ENCODE data around the gene SIGLEC11.
"Not testable (repeated sequence)": the region's sequence is repeated elsewhere in the genome, so short reads cannot be mapped to it uniquely, and the experiment has no call there.

SIGLEC11 gene

DNA sequence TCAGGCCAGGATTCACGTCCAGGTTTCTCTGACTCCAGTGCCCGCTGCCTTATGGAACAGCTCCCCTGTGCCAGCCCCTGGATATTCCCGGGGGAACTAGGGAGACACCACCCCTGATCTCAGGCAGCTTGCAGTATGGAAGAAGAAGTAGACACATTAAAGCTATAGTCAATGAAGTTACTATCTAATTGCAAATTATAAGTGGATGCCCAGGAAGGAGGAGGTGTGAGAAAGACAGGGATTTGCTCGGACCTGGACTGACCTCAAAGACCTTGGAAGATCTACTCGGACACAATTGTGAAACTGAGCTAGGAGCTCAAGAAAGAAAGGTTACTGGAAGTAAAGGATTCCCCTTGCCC is 10.4 kb downstream of the SIGLEC11 start:
- no peak overlapping the region for H3K9ac ChIP-seq (ENCODE audit: low read length)
- no peaks in the 10 kb centered on the region for H3K9me2 ChIP-seq (replicated peaks; ENCODE audit: insufficient read depth, low read length)
- H3K36me3 ChIP-seq (ENCODE audit: low read length), result no peaks in the 10 kb centered on the region
- H3K27ac ChIP-seq (ENCODE audit: low read depth, low read length), result no peak overlapping the region
- H3F3A ChIP-seq (ENCODE audit: insufficient read depth), result no peaks in the 10 kb centered on the region
- no peak overlapping the region for H3K4me2 ChIP-seq (ENCODE audit: low read depth, low read length, poor library complexity, severe bottlenecking)
- H3K27me3 ChIP-seq (ENCODE audit: low read length), result no peaks in the 10 kb centered on the region
- H3K9me3 ChIP-seq (ENCODE audit: insufficient read depth, low read length), result no peaks in the 10 kb centered on the region
- TF ChIP-seq, protein P1, sequence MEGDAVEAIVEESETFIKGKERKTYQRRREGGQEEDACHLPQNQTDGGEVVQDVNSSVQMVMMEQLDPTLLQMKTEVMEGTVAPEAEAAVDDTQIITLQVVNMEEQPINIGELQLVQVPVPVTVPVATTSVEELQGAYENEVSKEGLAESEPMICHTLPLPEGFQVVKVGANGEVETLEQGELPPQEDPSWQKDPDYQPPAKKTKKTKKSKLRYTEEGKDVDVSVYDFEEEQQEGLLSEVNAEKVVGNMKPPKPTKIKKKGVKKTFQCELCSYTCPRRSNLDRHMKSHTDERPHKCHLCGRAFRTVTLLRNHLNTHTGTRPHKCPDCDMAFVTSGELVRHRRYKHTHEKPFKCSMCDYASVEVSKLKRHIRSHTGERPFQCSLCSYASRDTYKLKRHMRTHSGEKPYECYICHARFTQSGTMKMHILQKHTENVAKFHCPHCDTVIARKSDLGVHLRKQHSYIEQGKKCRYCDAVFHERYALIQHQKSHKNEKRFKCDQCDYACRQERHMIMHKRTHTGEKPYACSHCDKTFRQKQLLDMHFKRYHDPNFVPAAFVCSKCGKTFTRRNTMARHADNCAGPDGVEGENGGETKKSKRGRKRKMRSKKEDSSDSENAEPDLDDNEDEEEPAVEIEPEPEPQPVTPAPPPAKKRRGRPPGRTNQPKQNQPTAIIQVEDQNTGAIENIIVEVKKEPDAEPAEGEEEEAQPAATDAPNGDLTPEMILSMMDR (IDR thresholded peaks at IDR 0.05; ENCODE audit: insufficient read depth, low read length, poor library complexity, severe bottlenecking), result no peak
- TF ChIP-seq EZH2phosphoT487 (conservative IDR thresholded peaks at IDR 0.05; ENCODE audit: low read length), result no peak
- H3K4me3 ChIP-seq (ENCODE audit: insufficient read depth, low read length, poor library complexity, severe bottlenecking), result no peak overlapping the region
- H4K20me1 ChIP-seq (ENCODE audit: low read depth, low read length), result no peaks in the 10 kb centered on the region
- H3K79me2 ChIP-seq (ENCODE audit: insufficient read depth, low read length), result no peaks in the 10 kb centered on the region
- no peak overlapping the region for H2AFZ ChIP-seq (ENCODE audit: low read depth, low read length, severe bottlenecking)

DNA sequence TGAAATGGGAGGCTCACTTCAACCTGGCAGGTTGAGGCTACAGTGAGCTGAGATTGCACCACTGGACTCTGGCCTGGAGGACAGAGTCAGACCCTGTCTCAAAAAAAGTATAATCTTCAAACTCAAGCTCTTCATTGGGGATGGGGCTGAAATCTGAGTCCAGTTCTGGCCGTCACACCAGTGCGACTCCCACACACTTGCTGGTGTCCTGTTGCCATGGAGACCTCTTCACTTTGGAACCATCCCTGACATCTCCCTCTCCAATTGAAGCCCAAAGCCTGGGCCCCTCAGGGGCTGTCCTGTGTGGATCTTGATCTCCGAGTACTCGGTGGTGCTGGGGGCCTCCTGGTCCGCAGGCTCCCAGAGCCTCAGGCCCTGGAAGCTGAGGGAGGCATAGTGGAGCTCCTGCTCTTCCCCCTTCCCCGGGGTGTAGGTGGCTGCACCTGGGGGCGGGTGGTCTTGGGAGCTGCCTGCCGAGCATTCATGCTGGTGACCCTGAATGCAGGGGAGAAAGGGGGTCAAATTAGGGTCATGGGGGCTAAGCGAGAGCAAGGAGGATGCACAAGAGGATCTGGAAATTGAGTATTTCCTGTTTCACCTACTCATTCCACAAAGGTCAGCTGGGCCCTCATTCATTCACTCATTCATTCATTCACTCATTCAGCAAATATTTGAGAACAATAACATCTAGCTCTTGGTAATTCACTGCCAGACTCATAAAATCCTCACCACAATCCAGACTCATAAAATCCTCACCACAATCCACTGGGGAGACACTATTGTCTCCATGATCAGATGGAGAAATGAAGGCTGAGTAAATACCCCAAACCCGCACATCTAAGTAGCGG is 11.0 kb downstream of the SIGLEC11 start:
- Histone ChIP-seq H3K79me2 (ENCODE audit: insufficient read depth, low read length) (no peaks in the 10 kb centered on the region), H3F3A (ENCODE audit: insufficient read depth) (no peaks in the 10 kb centered on the region), H3K9me2 (replicated peaks; ENCODE audit: insufficient read depth, low read length) (no peaks in the 10 kb centered on the region), H3K9me3 (ENCODE audit: insufficient read depth, low read length) (no peaks in the 10 kb centered on the region), H3K27me3 (ENCODE audit: low read length) (no peaks in the 10 kb centered on the region), H3K4me2 (ENCODE audit: low read depth, low read length, poor library complexity, severe bottlenecking) (no peak overlapping the region), H3K27ac (ENCODE audit: low read depth, low read length) (no peak overlapping the region), H3K9ac (ENCODE audit: low read length) (no peak overlapping the region), H3K4me3 (ENCODE audit: insufficient read depth, low read length, poor library complexity, severe bottlenecking) (no peak overlapping the region), H4K20me1 (ENCODE audit: low read depth, low read length) (no peaks in the 10 kb centered on the region), H2AFZ (ENCODE audit: low read depth, low read length, severe bottlenecking) (no peak overlapping the region), H3K36me3 (ENCODE audit: low read length) (no peaks in the 10 kb centered on the region)
- no peak for TF ChIP-seq EZH2phosphoT487 (conservative IDR thresholded peaks at IDR 0.05; ENCODE audit: low read length)
- TF ChIP-seq, protein P1 (IDR thresholded peaks at IDR 0.05; ENCODE audit: insufficient read depth, low read length, poor library complexity, severe bottlenecking), result no peak

DNA sequence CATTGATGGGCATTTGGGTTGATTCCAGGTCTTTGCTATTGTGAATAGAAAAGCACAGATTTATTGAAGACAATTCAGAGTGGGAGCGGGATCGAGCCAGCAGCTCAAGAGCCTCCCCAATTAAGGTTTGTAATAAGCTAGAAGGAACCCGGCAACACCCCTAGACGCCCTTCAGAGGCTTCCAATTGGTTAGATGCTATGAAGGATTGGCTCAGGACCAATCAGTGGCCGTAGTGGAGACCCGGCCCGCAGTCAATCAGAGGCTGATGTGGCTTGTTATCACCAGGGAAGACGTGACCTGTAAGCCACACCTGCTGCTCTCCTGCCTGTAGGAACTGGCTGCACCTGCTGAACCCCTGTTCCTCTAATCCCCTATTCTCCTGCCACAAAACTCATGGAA is 14.6 kb downstream of the SIGLEC11 start:
- H2AFZ ChIP-seq (ENCODE audit: low read depth, low read length, severe bottlenecking), result no peak overlapping the region
- no peaks in the 10 kb centered on the region for H3K79me2 ChIP-seq (ENCODE audit: insufficient read depth, low read length)
- no peaks in the 10 kb centered on the region for H3F3A ChIP-seq (ENCODE audit: insufficient read depth)
- no peak overlapping the region for H3K4me2 ChIP-seq (ENCODE audit: low read depth, low read length, poor library complexity, severe bottlenecking)
- no peaks in the 10 kb centered on the region for H3K27me3 ChIP-seq (ENCODE audit: low read length)
- TF ChIP-seq EZH2phosphoT487 (conservative IDR thresholded peaks at IDR 0.05; ENCODE audit: low read length), result no peak
- TF ChIP-seq, protein P1 (IDR thresholded peaks at IDR 0.05; ENCODE audit: insufficient read depth, low read length, poor library complexity, severe bottlenecking), result no peak
- no peaks in the 10 kb centered on the region for H4K20me1 ChIP-seq (ENCODE audit: low read depth, low read length)
- no peaks in the 10 kb centered on the region for H3K9me3 ChIP-seq (ENCODE audit: insufficient read depth, low read length)
- no peaks in the 10 kb centered on the region for H3K9me2 ChIP-seq (replicated peaks; ENCODE audit: insufficient read depth, low read length)
- no peak overlapping the region for H3K27ac ChIP-seq (ENCODE audit: low read depth, low read length)
- no peak overlapping the region for H3K9ac ChIP-seq (ENCODE audit: low read length)
- H3K4me3 ChIP-seq (ENCODE audit: insufficient read depth, low read length, poor library complexity, severe bottlenecking), result no peak overlapping the region
- H3K36me3 ChIP-seq (ENCODE audit: low read length), result no peaks in the 10 kb centered on the region

DNA sequence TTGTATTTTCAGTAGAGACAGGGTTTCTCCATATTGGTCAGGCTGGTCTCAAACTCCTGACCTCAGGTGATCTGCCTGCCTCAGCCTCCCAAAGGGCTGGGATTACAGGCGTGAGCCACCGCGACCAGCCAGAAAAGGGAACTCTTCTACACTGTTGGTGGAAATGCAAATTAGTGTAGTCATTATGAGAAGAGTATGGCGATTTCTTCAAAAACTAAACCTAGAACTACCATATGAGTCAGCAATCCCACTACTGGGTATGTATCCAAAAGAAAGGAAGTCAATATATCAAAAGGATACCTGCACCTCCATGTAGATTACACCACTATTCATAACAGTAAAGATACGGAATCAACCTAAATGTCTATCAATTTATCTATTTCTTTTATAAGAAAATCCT is 16.4 kb downstream of the SIGLEC11 start:
- H3K27me3 ChIP-seq (ENCODE audit: low read length); H3K36me3 ChIP-seq (ENCODE audit: low read length); H3K79me2 ChIP-seq (ENCODE audit: insufficient read depth, low read length); H3K9me2 ChIP-seq (replicated peaks; ENCODE audit: insufficient read depth, low read length); H3K4me3 ChIP-seq (ENCODE audit: insufficient read depth, low read length, poor library complexity, severe bottlenecking); H3K4me2 ChIP-seq (ENCODE audit: low read depth, low read length, poor library complexity, severe bottlenecking); H3F3A ChIP-seq (ENCODE audit: insufficient read depth); H2AFZ ChIP-seq (ENCODE audit: low read depth, low read length, severe bottlenecking); H3K9me3 ChIP-seq (ENCODE audit: insufficient read depth, low read length); H3K9ac ChIP-seq (ENCODE audit: low read length); H4K20me1 ChIP-seq (ENCODE audit: low read depth, low read length); H3K27ac ChIP-seq (ENCODE audit: low read depth, low read length): not testable (repeated sequence)

Measured in SU-DHL-6 (cell line).